H9 (cell line): ENCODE measurements around the gene RIT2. TPM values are rescaled to one million over a fixed set of nuclear protein-coding genes. Genes with fewer than 3 reads are reported as not detected.

ENCODE experiments used
- DNase-seq: peaks from one replicate; pipeline ENCODE4 v3.0.0-alpha.2; 2017
- H2AFZ ChIP-seq: one replicate; pipeline ENCODE4 v1.6.1; 2013; ENCODE audit warnings: mild to moderate bottlenecking, low read length, control low read depth, moderate library complexity
- H2AK5ac ChIP-seq: 2 replicates; pipeline ENCODE4 v1.6.1; 2013; ENCODE audit warnings: low read length, control low read depth, mixed read lengths; ENCODE audit not compliant: insufficient read length
- H2BK120ac ChIP-seq: one replicate; pipeline ENCODE4 v1.6.1; 2013; ENCODE audit warnings: low read depth, mild to moderate bottlenecking, low read length, control low read depth, inconsistent platforms; ENCODE audit not compliant: poor library complexity, severe bottlenecking
- H2BK12ac ChIP-seq: 2 replicates; pipeline ENCODE4 v1.6.1; 2013; ENCODE audit warnings: low read length, control low read depth, mixed read lengths, low read depth; ENCODE audit not compliant: insufficient read length
- H2BK15ac ChIP-seq: 2 replicates; pipeline ENCODE4 v1.6.1; 2013; ENCODE audit warnings: low read depth, low read length, control low read depth
- H2BK20ac ChIP-seq: one replicate; pipeline ENCODE4 v1.6.1; 2013; ENCODE audit warnings: low read depth, mild to moderate bottlenecking, low read length, control low read depth, inconsistent platforms; ENCODE audit not compliant: poor library complexity, severe bottlenecking
- H2BK5ac ChIP-seq: 2 replicates; pipeline ENCODE4 v1.6.1; 2013; ENCODE audit warnings: low read length, control low read depth, mixed read lengths; ENCODE audit not compliant: insufficient read length
- H3K14ac ChIP-seq: 2 replicates; pipeline ENCODE4 v1.6.1; 2013; ENCODE audit warnings: low read length, control low read depth; ENCODE audit not compliant: insufficient read depth
- H3K18ac ChIP-seq: 2 replicates; pipeline ENCODE4 v1.6.1; 2013; ENCODE audit warnings: low read depth, mild to moderate bottlenecking, mixed read lengths, low read length, control low read depth; ENCODE audit not compliant: insufficient read length
- H3K23ac ChIP-seq: 2 replicates; pipeline ENCODE4 v1.6.1; 2013; ENCODE audit warnings: low read length, control low read depth, mixed read lengths, low read depth; ENCODE audit not compliant: insufficient read length
- H3K23me2 ChIP-seq: 2 replicates; pipeline ENCODE4 v1.6.1; 2013; ENCODE audit warnings: low read depth, mild to moderate bottlenecking, mixed read lengths, low read length, control low read depth; ENCODE audit not compliant: insufficient read length, poor library complexity, severe bottlenecking
- H3K27ac ChIP-seq: 2 replicates; pipeline ENCODE4 v1.5.1; 2013; ENCODE audit warnings: low read length, control low read depth, mixed read lengths, low read depth; ENCODE audit not compliant: insufficient read length
- H3K27me3 ChIP-seq: 2 replicates; pipeline ENCODE4 v1.6.1; 2013; ENCODE audit warnings: low read length, control low read depth, inconsistent platforms; ENCODE audit not compliant: insufficient read depth
- H3K4ac ChIP-seq: 2 replicates; pipeline ENCODE4 v1.6.1; 2013; ENCODE audit warnings: low read depth, mild to moderate bottlenecking, control low read depth, inconsistent platforms, low read length, moderate library complexity
- H3K4me1 ChIP-seq: 2 replicates; pipeline ENCODE4 v1.6.1; 2013; ENCODE audit warnings: low read length, control low read depth, inconsistent platforms; ENCODE audit not compliant: insufficient read depth
- H3K4me2 ChIP-seq: 2 replicates; pipeline ENCODE4 v1.6.1; 2013; ENCODE audit warnings: low read length, control low read depth, mixed read lengths; ENCODE audit not compliant: insufficient read length, insufficient read depth
- H3K56ac ChIP-seq: 2 replicates; pipeline ENCODE4 v1.6.1; 2013; ENCODE audit warnings: low read depth, mild to moderate bottlenecking, mixed read lengths, low read length, control low read depth; ENCODE audit not compliant: insufficient read length
- H3K79me1 ChIP-seq: 2 replicates; pipeline ENCODE4 v1.6.1; 2013; ENCODE audit warnings: low read depth, mild to moderate bottlenecking, moderate library complexity, low read length, control low read depth, inconsistent platforms; ENCODE audit not compliant: insufficient read depth, poor library complexity, severe bottlenecking
- H3K79me2 ChIP-seq: 2 replicates; pipeline ENCODE4 v1.6.1; 2013; ENCODE audit warnings: low read length, control low read depth, inconsistent platforms; ENCODE audit not compliant: insufficient read depth
- H3K9ac ChIP-seq: 2 replicates; pipeline ENCODE4 v1.6.1; 2013; ENCODE audit warnings: low read length, control low read depth, mixed read lengths; ENCODE audit not compliant: insufficient read length; ENCODE audit errors: extremely low read depth
- H3K9me3 ChIP-seq: one replicate; pipeline ENCODE4 v1.6.1; 2013; ENCODE audit warnings: low read depth, low read length, inconsistent platforms; ENCODE audit not compliant: control insufficient read depth
- H3T11ph ChIP-seq: one replicate; pipeline ENCODE4 v1.6.1; 2013; ENCODE audit warnings: mild to moderate bottlenecking, low read length, control low read depth, inconsistent platforms
- H4K20me1 ChIP-seq: one replicate; pipeline ENCODE4 v1.6.1; 2013; ENCODE audit not compliant: control insufficient read depth, insufficient read length, insufficient read depth
- H4K5ac ChIP-seq: 2 replicates; pipeline ENCODE4 v1.6.1; 2013; ENCODE audit warnings: low read depth, mild to moderate bottlenecking, mixed read lengths, low read length, control low read depth; ENCODE audit not compliant: insufficient read length
- H4K8ac ChIP-seq: replicated peaks from 2 replicates; pipeline ENCODE4 v1.6.1; 2013; ENCODE audit warnings: low read length, control low read depth, mixed read lengths, low read depth; ENCODE audit not compliant: insufficient read length
- H4K91ac ChIP-seq: 2 replicates; pipeline ENCODE4 v1.6.1; 2013; ENCODE audit warnings: low read depth, mild to moderate bottlenecking, moderate library complexity, mixed read lengths, low read length, control low read depth; ENCODE audit not compliant: insufficient read length
- H3K27ac Mint-ChIP-seq, 3 experiments: 2 replicates in 2 of 3; 3 replicates in 1 of 3; pipeline ENCODE4 v1.8.0; 2020 to 2021; ENCODE audit warnings: mixed read lengths in 3 of 3, mild to moderate bottlenecking in 1 of 3, moderate library complexity in 1 of 3
- H3K27me3 Mint-ChIP-seq: 2 replicates; pipeline ENCODE4 v1.8.0; 2021; ENCODE audit warnings: low read depth, mild to moderate bottlenecking, moderate library complexity, mixed read lengths
- H3K36me3 Mint-ChIP-seq, 3 experiments: 2 replicates in 2 of 3; 3 replicates in 1 of 3; pipeline ENCODE4 v1.8.0; 2020 to 2021; ENCODE audit warnings: low read depth in 3 of 3, mixed read lengths in 3 of 3; ENCODE audit not compliant: insufficient read depth in 1 of 3
- H3K4me1 Mint-ChIP-seq, 2 experiments: 2 replicates each; pipeline ENCODE4 v1.8.0; 2020; ENCODE audit warnings: mixed read lengths in 2 of 2
- H3K4me3 Mint-ChIP-seq, 2 experiments: 2 replicates in 1 of 2; 3 replicates in 1 of 2; pipeline ENCODE4 v1.8.0; 2020 to 2021; ENCODE audit warnings: mild to moderate bottlenecking in 2 of 2, mixed read lengths in 2 of 2, moderate library complexity in 1 of 2
- H3K9me3 Mint-ChIP-seq, 2 experiments: 2 replicates in 1 of 2; 3 replicates in 1 of 2; pipeline ENCODE4 v1.8.0; 2020; ENCODE audit warnings: mild to moderate bottlenecking in 2 of 2, mixed read lengths in 2 of 2, moderate library complexity in 1 of 2
- CTCF ChIP-seq: fragments of 200-600 bp; sonication (generic); conservative IDR thresholded peaks from 3 replicates; pipeline ENCODE4 v1.8.0; 2021; ENCODE audit warnings: antibody characterized with exemption, mild to moderate bottlenecking
- total RNA-seq: library from RNA; stranded (reverse); gene quantifications from 2 replicates; pipeline ENCODE4 v1.2.1, GENCODE V29; 2021

Gene RIT2
- total RNA-seq, 1 experiment from 2014 or later = 1.2 TPM

DNA sequence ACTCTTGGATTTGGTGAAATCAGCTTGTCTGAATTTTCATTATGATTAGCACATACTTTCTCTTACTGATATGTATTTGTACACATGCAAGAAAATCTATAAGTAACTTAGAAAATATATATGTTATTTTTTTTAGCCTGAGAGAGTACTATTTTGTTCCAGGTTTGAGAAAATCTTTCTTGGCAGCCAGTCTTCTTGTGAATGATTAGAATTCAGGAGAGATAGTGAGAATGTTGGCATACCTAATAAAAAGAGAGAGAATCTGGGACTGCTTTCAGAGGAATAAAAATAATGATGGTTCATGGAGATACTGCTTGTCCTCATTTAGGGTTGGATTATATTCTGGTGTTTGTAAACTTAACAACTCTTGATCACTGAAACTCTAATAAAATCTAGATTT, 44.4 kb upstream of the RIT2 start:
- Histone ChIP-seq H2BK5ac (no peak overlapping the region), H3T11ph (no peak overlapping the region), H3K9ac (no peak overlapping the region), H2AK5ac (no peak overlapping the region), H3K23ac (no peak overlapping the region), H3K18ac (no peak overlapping the region), H3K79me2 (no peaks in the 10 kb centered on the region), H3K4me1 (no peaks in the 10 kb centered on the region), H2AFZ (no peak overlapping the region), H3K23me2 (no peaks in the 10 kb centered on the region), H2BK12ac (no peak overlapping the region), H3K9me3 (no peaks in the 10 kb centered on the region), H4K8ac (no peak overlapping the region), H2BK20ac (no peak overlapping the region), H4K20me1 (no peaks in the 10 kb centered on the region), H2BK15ac (no peak overlapping the region), H3K14ac (no peak overlapping the region), H3K4ac (no peak overlapping the region), H3K79me1 (no peaks in the 10 kb centered on the region), H3K27ac (no peak overlapping the region), H3K27me3 (no peaks in the 10 kb centered on the region), H4K91ac (no peak overlapping the region), H2BK120ac (no peak overlapping the region), H3K4me2 (no peak overlapping the region), H3K56ac (no peak overlapping the region), H4K5ac (no peak overlapping the region)
- H3K27ac Mint-ChIP-seq = no peak overlapping the region
- DNase-seq = no peak
- peaks cover 11 to 26% (median 19%) of the 10 kb centered on the region in 3 experiments for H3K36me3 Mint-ChIP-seq
- no peak for TF ChIP-seq CTCF
- H3K4me1 Mint-ChIP-seq = peaks cover 0 to 3% of the 10 kb centered on the region in 2 experiments; a peak in 1 of 4 replicates
- H3K9me3 Mint-ChIP-seq = peaks cover 13 to 22% of the 10 kb centered on the region in 2 experiments
- no peaks in the 10 kb centered on the region; the same call in 1 of the 2 replicates for H3K27me3 Mint-ChIP-seq
- no peak overlapping the region for H3K4me3 Mint-ChIP-seq
